NCI-H2107 (cell line): ENCODE measurements around the gene GPR107.

Experiments used
- DNase-seq: peaks from one replicate; lab custom pipeline; 2025; lab: John Stamatoyannopoulos, UW

The GPR107 gene

GRCh38 chr9:130110166-130110565 is 56.5 kb downstream of the GPR107 start:
- no peak for DNase-seq

- DNase-seq = no peak
Measured at GRCh38 chr9:130110596-130111021, 56.9 kb downstream of the GPR107 start.

- peak; percentile 25 for DNase-seq
Measured at GRCh38 chr9:130111786-130112537, 58.3 kb downstream of the GPR107 start.

- DNase-seq = no peak
Measured at GRCh38 chr9:130112538-130113151, 58.9 kb downstream of the GPR107 start.

- no peak for DNase-seq
Measured at GRCh38 chr9:130114741-130115140, 61.0 kb downstream of the GPR107 start.

- DNase-seq = no peak
Measured at GRCh38 chr9:130116346-130116745, 62.6 kb downstream of the GPR107 start.

GRCh38 chr9:130117376-130117775 is 63.7 kb downstream of the GPR107 start:
- DNase-seq = no peak

GRCh38 chr9:130117816-130118632 is 64.3 kb downstream of the GPR107 start:
- no peak for DNase-seq

- DNase-seq = no peak
Measured at GRCh38 chr9:130118841-130119518, 65.3 kb downstream of the GPR107 start.

- no peak for DNase-seq
Measured at GRCh38 chr9:130119519-130120298, 66.0 kb downstream of the GPR107 start.

GRCh38 chr9:130120299-130120587 is 66.5 kb downstream of the GPR107 start:
- DNase-seq = no peak

- DNase-seq = no peak
Measured at GRCh38 chr9:130120832-130121231, 67.1 kb downstream of the GPR107 start.

- DNase-seq = no peak
Measured at GRCh38 chr9:130122456-130122855, 68.8 kb downstream of the GPR107 start.

- no peak for DNase-seq
Measured at GRCh38 chr9:130124085-130124860, 70.6 kb downstream of the GPR107 start.

GRCh38 chr9:130126721-130127433 is 73.2 kb downstream of the GPR107 start:
- no peak for DNase-seq

GRCh38 chr9:130128251-130128650 is 74.5 kb downstream of the GPR107 start:
- DNase-seq = no peak

- no peak for DNase-seq
Measured at GRCh38 chr9:130128733-130129431, 75.2 kb downstream of the GPR107 start.

GRCh38 chr9:130129432-130130061 is 75.8 kb downstream of the GPR107 start:
- DNase-seq = no peak

- DNase-seq = no peak
Measured at GRCh38 chr9:130132746-130133145, 79.0 kb downstream of the GPR107 start.
